Heart right ventricle (tissue), 16 donors: ENCODE data around the gene YJEFN3. TPM values are rescaled to one million over a fixed set of nuclear protein-coding genes. Genes with fewer than 3 reads are reported as not detected.

ENCODE experiments used
- ATAC-seq, 8 donors: fragments of 200-7000 bp; cut with Tn5 transposase; one replicate each; pipeline ENCODE4 v1.9.1; 2020; ENCODE audit warnings: mild to moderate bottlenecking in 8 of 8, moderate library complexity in 8 of 8, moderate number of reproducible peaks in 1 of 8
- DNase-seq, 2 donors: peaks; one replicate each; pipeline ENCODE4 v3.0.0-alpha.2; 2020
- H3K27ac ChIP-seq, 10 donors: fragments of 200-600 bp; sonication (generic) in 2 of 10; one replicate each; pipeline versions ENCODE4 v1.5.0 to v1.8.0; 2020 to 2022; ENCODE audit warnings: mild to moderate bottlenecking in 3 of 10
- H3K27me3 ChIP-seq, 7 donors: fragments of 200-600 bp; one replicate each; pipeline ENCODE4 v1.8.0; 2021 to 2022; ENCODE audit warnings: mild to moderate bottlenecking in 2 of 7
- H3K36me3 ChIP-seq, 9 donors: fragments of 200-600 bp; sonication (generic) in 1 of 9; one replicate each; pipeline versions ENCODE4 v1.5.0 to v1.8.0; 2020 to 2022; ENCODE audit warnings: mild to moderate bottlenecking in 2 of 9
- H3K4me1 ChIP-seq, 9 donors: fragments of 200-600 bp; sonication (generic) in 1 of 9; one replicate each; pipeline versions ENCODE4 v1.5.0 to v1.8.0; 2020 to 2022; ENCODE audit warnings: mild to moderate bottlenecking in 4 of 9
- H3K4me3 ChIP-seq, 10 donors: fragments of 200-600 bp; sonication (generic) in 2 of 10; one replicate each; pipeline versions ENCODE4 v1.5.0 to v1.8.0; 2020 to 2022; ENCODE audit warnings: mild to moderate bottlenecking in 7 of 10, moderate library complexity in 2 of 10
- H3K9me3 ChIP-seq, 11 donors: fragments of 200-600 bp in 10 of 11; sonication (generic) in 2 of 11; one replicate each; pipeline versions ENCODE4 v1.5.0 to v1.8.0; 2013 to 2022; ENCODE audit warnings: mild to moderate bottlenecking in 2 of 11, control low read depth in 1 of 11, moderate library complexity in 1 of 11
- CTCF ChIP-seq, 9 donors: fragments of 200-600 bp; sonication (generic) in 2 of 9; IDR thresholded peaks; one replicate each; pipeline versions ENCODE4 v1.5.0 to v1.8.0; 2021 to 2022; ENCODE audit warnings: antibody characterized with exemption in 9 of 9, mild to moderate bottlenecking in 5 of 9, moderate library complexity in 1 of 9
- WGBS, 2 donors: extraction: QIAGEN DNeasy Blood & Tissue Kit; methylation state at CpG; one replicate each; pipeline ENCODE4 v1.1.7; 2013; ENCODE audit warnings: inconsistent platforms in 1 of 2; 5-methylcytosine and 5-hydroxymethylcytosine counted together
- intact Hi-C, 10 donors: fragments of 100-400 bp; cut with DNase I; formaldehyde crosslinking; loops; one replicate each; pipeline versions ENCODE4 v1.11.1 to v1.14.2; 2022
- polyA plus RNA-seq, 2 donors: library from polyadenylated mRNA; stranded (reverse); fragments of 200-250 nt; gene quantifications; one replicate each; pipeline ENCODE4 v1.2.3, GENCODE V29; 2013
- total RNA-seq, 10 donors: library from RNA; stranded (reverse); fragmentation: NEBNext Ultra II Directional in 3 of 10; extraction: Animal tissue kit (Norgen Biotek cat#: 25700) in 3 of 10; gene quantifications; one replicate each; pipeline versions ENCODE4 v1.2.1 to v1.2.4, GENCODE V29; 2021 to 2023
- donor health status: Arrhythmogenic right ventricular cardiomyopathy.
- donor health status: ischemic (EF 13 %, LVEDD 7.1; RV severe dilation, severe dysfunction).
- donor health status: healthy with polysubstance abuse.
- donor health status: DM: no; HTN: yes; CAD: no.
- donor health status: DM: no; HTN: no; CAD: no.
- donor health status: ischemic (EF 25% LVEDD 6.9; RV normal size, moderate dysfunction).
- donor health status: ischemic (EF 25% LVEDD 5.7; RV mildly dilated, moderate dysfunction).
- donor health status: healthy.
- donor health status: DM: yes; HTN: yes; CAD: no.
- donor health status: Ischemic cardiomyopathy.
- donor health status: ischemic (EF 35%, LVEDD 5.7; RV mildly dilated, moderate dysfunction).
- donor health status: nonischemic (EF 11% LVEDD 7.7; RV severe dilation, severe dysfunction).
- donor health status: DM: yes; HTN: yes; CAD: no.
- donor health status: PGD.
- donor health status: ischemic (EF 29% LVEDD 5.4; RV normal size, mild dysfunction).
- donor health status: nonischemic (EF 23%, LVEDD 6.1; RV moderate dilation, normal function).

YJEFN3 gene
- total and polyA plus RNA-seq, 12 donors: 2.1 to 13.1 (median 2.4) TPM

DNA sequence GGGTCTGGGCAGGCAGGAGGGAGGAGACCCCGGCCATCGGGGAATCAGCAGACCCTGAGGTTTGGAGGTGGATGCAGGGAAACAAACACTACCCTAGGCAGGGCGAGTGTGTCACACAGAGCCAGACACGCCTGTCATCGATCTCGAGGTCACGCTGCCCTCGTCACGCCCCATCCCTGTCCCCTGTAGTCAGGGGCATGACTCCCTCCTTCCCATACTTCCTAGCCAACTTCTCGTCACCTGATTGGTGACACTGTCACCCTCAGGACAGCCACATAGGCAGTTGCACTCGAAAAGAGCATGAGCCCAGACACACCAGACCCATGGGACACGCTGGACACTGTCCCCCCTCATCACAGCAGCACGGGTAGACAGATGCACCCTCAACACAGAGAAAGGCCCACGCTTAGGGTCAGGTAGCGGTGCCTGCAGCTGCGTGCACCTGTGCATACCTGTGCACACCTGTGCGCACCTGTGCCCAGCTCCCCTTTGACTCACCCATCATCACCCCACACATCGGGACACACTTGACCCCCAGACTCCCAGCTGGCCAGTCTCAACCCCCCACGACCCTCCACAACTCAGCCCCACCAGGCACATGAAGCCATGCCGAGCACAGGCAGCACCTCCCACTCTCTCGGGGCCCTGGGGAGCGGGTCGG, 21.2 kb downstream of the YJEFN3 start:
- no peak overlapping the region for H3K4me3 ChIP-seq
- no peak overlapping the region for H3K27ac ChIP-seq
- ATAC-seq (peak in 2 of 8 donors; percentile 6 to 26), DNase-seq (no peak)
- peaks cover 0 to 4% (median 0%) of the 10 kb centered on the region in 11 donors for H3K9me3 ChIP-seq
- no peaks in the 10 kb centered on the region for H3K36me3 ChIP-seq
- H3K27me3 ChIP-seq: peaks cover 0 to 35% (median 24%) of the 10 kb centered on the region in 7 donors
- no peak for TF ChIP-seq CTCF (IDR thresholded peaks at IDR 0.05)
- H3K4me1 ChIP-seq: peaks cover 0 to 23% (median 15%) of the 10 kb centered on the region in 9 donors
- intact Hi-C loops: no loop called here
- 48 to 53% methylated on average over 23 of the region's 23 CpGs for WGBS, 2 donors

DNA sequence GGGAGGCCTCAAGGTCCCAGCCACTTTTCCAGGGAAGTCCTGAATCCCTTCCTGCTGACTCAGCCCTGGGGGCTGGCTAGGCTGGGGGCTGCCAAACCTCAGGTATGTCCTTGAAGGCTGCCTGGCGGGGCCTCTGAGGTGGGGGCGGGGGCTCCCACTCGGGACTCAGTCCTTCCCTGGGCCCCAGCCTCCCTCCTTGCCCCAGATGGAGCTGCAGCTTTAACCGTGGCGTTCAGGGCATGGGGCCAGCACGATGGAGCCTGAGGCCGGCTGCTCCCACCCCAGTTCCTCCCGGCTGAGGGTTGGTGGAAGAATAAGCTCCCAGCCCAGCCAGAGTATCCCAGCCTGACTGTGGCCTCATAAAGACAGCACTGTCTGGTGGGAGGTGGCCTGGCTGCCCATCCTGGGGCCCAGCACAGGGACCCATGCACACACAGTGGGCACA, 21.8 kb downstream of the YJEFN3 start:
- intact Hi-C loops: no loop called here
- no peak for DNase-seq
- no peak overlapping the region for H3K4me3 ChIP-seq
- peaks cover 0 to 4% (median 0%) of the 10 kb centered on the region in 11 donors for H3K9me3 ChIP-seq
- H3K36me3 ChIP-seq: no peaks in the 10 kb centered on the region
- peaks cover 0 to 23% (median 15%) of the 10 kb centered on the region in 9 donors for H3K4me1 ChIP-seq
- peaks cover 0 to 31% (median 21%) of the 10 kb centered on the region in 7 donors for H3K27me3 ChIP-seq
- no peak for ATAC-seq
- H3K27ac ChIP-seq: no peak overlapping the region
- no peak for TF ChIP-seq CTCF (IDR thresholded peaks at IDR 0.05)
- WGBS, 2 donors: 33 to 39% methylated on average over 6 to 8 of the region's 8 CpGs

- TF ChIP-seq CTCF (IDR thresholded peaks at IDR 0.05): no peak
Observed at GRCh38 chr19:19550972-19551852, 22.5 kb downstream of the YJEFN3 start.

GRCh38 chr19:19551853-19552192, 23.1 kb downstream of the YJEFN3 start:
- peaks cover 0 to 25% (median 16%) of the 10 kb centered on the region in 7 donors for H3K27me3 ChIP-seq
- no peaks in the 10 kb centered on the region for H3K36me3 ChIP-seq
- intact Hi-C loops: loop anchor here in 1 of 10 donors (2.0 kb wide), 1 partner anchor 19 kb away; no protein-coding TSS in a partner anchor
- no peak overlapping the region for H3K4me3 ChIP-seq
- no peak for TF ChIP-seq CTCF (IDR thresholded peaks at IDR 0.05)
- WGBS, 2 donors: 75 to 76% methylated on average over 14 of the region's 14 CpGs
- peaks cover 0 to 18% (median 11%) of the 10 kb centered on the region in 9 donors for H3K4me1 ChIP-seq
- H3K27ac ChIP-seq: no peak overlapping the region
- ATAC-seq: no peak
- no peak for DNase-seq
- H3K9me3 ChIP-seq: peaks cover 0 to 4% (median 0%) of the 10 kb centered on the region in 11 donors

More at GRCh38 chr19:19550972-19551852, 22.5 kb downstream of the YJEFN3 start:
- Histone ChIP-seq H3K27me3 (peaks cover 0 to 28% (median 21%) of the 10 kb centered on the region in 7 donors), H3K4me3 (no peak overlapping the region), H3K36me3 (no peaks in the 10 kb centered on the region), H3K4me1 (peaks cover 0 to 23% (median 15%) of the 10 kb centered on the region in 9 donors), H3K9me3 (peaks cover 0 to 4% (median 0%) of the 10 kb centered on the region in 11 donors), H3K27ac (no peak overlapping the region)
- DNase-seq (no peak), ATAC-seq (no peak)
- intact Hi-C loops: no loop called here
- 68 to 74% methylated on average over 10 of the region's 10 CpGs for WGBS, 2 donors
